Neural progenitor cell (in vitro differentiated cells): ENCODE results near the gene KCTD12.

Experiments
- CTCF ChIP-seq: fragments of 200-600 bp; sonication (generic); IDR thresholded peaks from 2 replicates; pipeline ENCODE4 v1.5.1; 2017; ENCODE audit warnings: antibody characterized with exemption, mild to moderate bottlenecking
- EZH2 ChIP-seq: fragments of 200-600 bp; sonication (generic); IDR thresholded peaks from 2 replicates; pipeline ENCODE4 v1.6.1; 2017; ENCODE audit warnings: antibody characterized with exemption, mild to moderate bottlenecking, moderate library complexity
- EZH2phosphoT487 ChIP-seq: fragments of 200-600 bp; sonication (generic); IDR thresholded peaks from 2 replicates; pipeline ENCODE4 v1.6.1; 2017; ENCODE audit warnings: antibody characterized with exemption

- TF ChIP-seq EZH2 (no peak), CTCF (no peak), EZH2phosphoT487 (no peak)
Measured at GRCh38 chr13:76830805-76831204, 55.4 kb downstream of the KCTD12 start.
